Mucosa of stomach (tissue), 1 donor: ENCODE data around the gene KCNN2.

Experiments
- H3K27me3 ChIP-seq: one replicate; pipeline ENCODE4 v1.7.0; 2013; ENCODE audit warnings: mild to moderate bottlenecking, low read length; ENCODE audit not compliant: control insufficient read depth, insufficient read depth
- H3K36me3 ChIP-seq: one replicate; pipeline ENCODE4 v1.7.0; 2013; ENCODE audit warnings: low read length; ENCODE audit not compliant: control insufficient read depth, insufficient read depth
- H3K4me1 ChIP-seq: one replicate; pipeline ENCODE4 v1.7.0; 2013; ENCODE audit warnings: mild to moderate bottlenecking, low read length; ENCODE audit not compliant: control insufficient read depth, insufficient read depth
- H3K4me3 ChIP-seq: one replicate; pipeline ENCODE4 v1.7.0; 2013; ENCODE audit warnings: low read length
- H3K9ac ChIP-seq: one replicate; pipeline ENCODE4 v1.7.0; 2013; ENCODE audit warnings: mild to moderate bottlenecking, low read length, moderate library complexity
- H3K9me3 ChIP-seq: one replicate; pipeline ENCODE4 v1.7.0; 2013; ENCODE audit warnings: mild to moderate bottlenecking, low read length, moderate library complexity; ENCODE audit not compliant: control insufficient read depth
- donor health status: Pancreatic carcinoma.

Gene KCNN2

DNA sequence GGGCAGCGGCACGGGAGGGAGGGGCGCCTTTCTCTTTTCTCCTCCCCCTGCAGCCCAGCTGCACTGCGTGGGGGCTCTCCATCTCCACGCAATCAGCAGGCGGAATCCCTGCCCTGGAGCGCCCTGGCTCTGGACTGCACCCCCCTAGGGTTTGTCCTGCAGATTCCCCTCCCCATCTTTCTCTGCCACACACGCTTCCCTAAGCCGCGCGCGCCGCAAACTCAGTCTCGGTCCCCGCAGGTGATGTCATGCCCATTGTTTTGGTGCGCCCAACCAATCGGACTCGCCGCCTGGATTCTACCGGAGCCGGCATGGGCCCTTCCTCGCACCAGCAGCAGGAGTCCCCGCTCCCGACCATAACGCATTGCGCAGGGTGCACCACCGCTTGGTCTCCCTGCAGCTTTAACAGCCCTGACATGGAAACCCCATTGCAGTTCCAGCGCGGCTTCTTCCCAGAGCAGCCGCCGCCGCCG lies at the start of gene KCNN2:
TSS of gene KCNN2 (plus strand) at position 347 of the 473 bp plus-strand sequence. CDS start at position 417, 70 bp downstream.
- Histone ChIP-seq H3K36me3 (no peaks in the 10 kb centered on the region), H3K4me3 (peak within 1 kb of the TSS; percentile 19), H3K4me1 (peaks cover 3% of the 10 kb centered on the region), H3K9ac (no peak within 1 kb of the TSS), H3K27me3 (peaks cover 47% of the 10 kb centered on the region), H3K9me3 (no peaks in the 10 kb centered on the region)

GRCh38 chr5:114312658-114313057 lies 49.2 kb upstream of the KCNN2 start:
- H3K4me3 ChIP-seq: no peak overlapping the region
- H3K9me3 ChIP-seq: no peaks in the 10 kb centered on the region
- no peaks in the 10 kb centered on the region for H3K27me3 ChIP-seq
- H3K36me3 ChIP-seq: no peaks in the 10 kb centered on the region
- no peak overlapping the region for H3K9ac ChIP-seq
- H3K4me1 ChIP-seq: no peaks in the 10 kb centered on the region

- no peaks in the 10 kb centered on the region for H3K9me3 ChIP-seq
- H3K4me3 ChIP-seq: no peak overlapping the region
- no peaks in the 10 kb centered on the region for H3K4me1 ChIP-seq
- no peak overlapping the region for H3K9ac ChIP-seq
- no peaks in the 10 kb centered on the region for H3K36me3 ChIP-seq
- H3K27me3 ChIP-seq: no peaks in the 10 kb centered on the region
Observed at GRCh38 chr5:114314061-114314460, 47.8 kb upstream of the KCNN2 start.

GRCh38 chr5:114316167-114316566 lies 45.7 kb upstream of the KCNN2 start:
- Histone ChIP-seq H3K36me3 (no peaks in the 10 kb centered on the region), H3K9ac (no peak overlapping the region)

GRCh38 chr5:114317751-114318150 lies 44.1 kb upstream of the KCNN2 start:
- H3K4me3 ChIP-seq: no peak overlapping the region
- no peak overlapping the region for H3K9ac ChIP-seq
- H3K27me3 ChIP-seq: no peaks in the 10 kb centered on the region
- no peaks in the 10 kb centered on the region for H3K36me3 ChIP-seq
- no peaks in the 10 kb centered on the region for H3K4me1 ChIP-seq
- no peaks in the 10 kb centered on the region for H3K9me3 ChIP-seq

More at GRCh38 chr5:114316167-114316566, 45.7 kb upstream of the KCNN2 start:
- Histone ChIP-seq H3K27me3 (no peaks in the 10 kb centered on the region), H3K9me3 (no peaks in the 10 kb centered on the region), H3K4me3 (no peak overlapping the region), H3K4me1 (no peaks in the 10 kb centered on the region)

- no peaks in the 10 kb centered on the region for H3K4me1 ChIP-seq
- H3K4me3 ChIP-seq: no peak overlapping the region
- no peaks in the 10 kb centered on the region for H3K27me3 ChIP-seq
- no peaks in the 10 kb centered on the region for H3K36me3 ChIP-seq
- H3K9ac ChIP-seq: no peak overlapping the region
- no peaks in the 10 kb centered on the region for H3K9me3 ChIP-seq
Observed at GRCh38 chr5:114319236-114319635, 42.6 kb upstream of the KCNN2 start.

DNA sequence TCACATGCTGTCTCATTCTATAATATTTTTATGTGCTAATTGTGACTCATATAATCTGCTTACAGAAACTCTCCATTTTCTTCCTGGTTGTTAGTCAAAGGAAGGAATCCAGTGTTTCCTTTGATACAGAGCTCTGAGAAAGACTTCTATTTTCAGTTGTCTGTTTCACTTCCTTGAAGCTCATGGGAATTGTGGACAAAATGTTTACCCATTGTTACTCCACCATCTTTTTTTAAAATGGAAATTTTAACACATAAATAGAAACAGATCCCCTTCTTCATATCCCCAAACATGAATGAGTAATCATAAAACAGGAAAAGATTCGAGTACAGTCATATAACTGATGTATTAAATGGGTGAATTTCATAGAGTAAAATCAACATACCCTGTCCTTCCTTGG lies 42.0 kb upstream of the KCNN2 start:
- Histone ChIP-seq H3K9me3 (no peaks in the 10 kb centered on the region), H3K4me3 (no peak overlapping the region), H3K9ac (no peak overlapping the region), H3K4me1 (no peaks in the 10 kb centered on the region), H3K36me3 (no peaks in the 10 kb centered on the region), H3K27me3 (no peaks in the 10 kb centered on the region)

GRCh38 chr5:114324282-114324681 lies 37.6 kb upstream of the KCNN2 start:
- Histone ChIP-seq H3K36me3 (no peaks in the 10 kb centered on the region), H3K9me3 (no peaks in the 10 kb centered on the region), H3K9ac (no peak overlapping the region), H3K4me3 (no peak overlapping the region), H3K4me1 (no peaks in the 10 kb centered on the region), H3K27me3 (no peaks in the 10 kb centered on the region)

- H3K9ac ChIP-seq: no peak overlapping the region
- no peak overlapping the region for H3K4me3 ChIP-seq
- H3K36me3 ChIP-seq: no peaks in the 10 kb centered on the region
- no peaks in the 10 kb centered on the region for H3K4me1 ChIP-seq
- H3K9me3 ChIP-seq: no peaks in the 10 kb centered on the region
- H3K27me3 ChIP-seq: no peaks in the 10 kb centered on the region
Observed at GRCh38 chr5:114325541-114325940, 36.3 kb upstream of the KCNN2 start.

- Histone ChIP-seq H3K4me1 (no peaks in the 10 kb centered on the region), H3K36me3 (no peaks in the 10 kb centered on the region), H3K9ac (no peak overlapping the region), H3K9me3 (no peaks in the 10 kb centered on the region), H3K4me3 (no peak overlapping the region), H3K27me3 (no peaks in the 10 kb centered on the region)
Observed at GRCh38 chr5:114327474-114327873, 34.4 kb upstream of the KCNN2 start.

- Histone ChIP-seq H3K9ac (no peak overlapping the region), H3K9me3 (no peaks in the 10 kb centered on the region), H3K4me1 (no peaks in the 10 kb centered on the region), H3K36me3 (no peaks in the 10 kb centered on the region), H3K27me3 (no peaks in the 10 kb centered on the region), H3K4me3 (no peak overlapping the region)
Observed at GRCh38 chr5:114327987-114328386, 33.9 kb upstream of the KCNN2 start.

- Histone ChIP-seq H3K9ac (no peak overlapping the region), H3K4me1 (no peaks in the 10 kb centered on the region), H3K36me3 (no peaks in the 10 kb centered on the region), H3K4me3 (no peak overlapping the region), H3K27me3 (no peaks in the 10 kb centered on the region), H3K9me3 (no peaks in the 10 kb centered on the region)
Observed at GRCh38 chr5:114330916-114331531, 30.8 kb upstream of the KCNN2 start.

GRCh38 chr5:114332493-114332892 lies 29.4 kb upstream of the KCNN2 start:
- Histone ChIP-seq H3K27me3 (no peaks in the 10 kb centered on the region), H3K4me1 (no peaks in the 10 kb centered on the region), H3K36me3 (no peaks in the 10 kb centered on the region), H3K9me3 (no peaks in the 10 kb centered on the region), H3K4me3 (no peak overlapping the region), H3K9ac (no peak overlapping the region)
